SKM-1 (cell line): ENCODE measurements around the gene LUZP1.

Experiments used
- DNase-seq: peaks from one replicate; lab custom pipeline; 2025; ENCODE audit not compliant: unreplicated experiment; lab: John Stamatoyannopoulos, UW

The LUZP1 gene

GRCh38 chr1:23156940-23157339 is 11.7 kb downstream of the LUZP1 start:
- no peak for DNase-seq

- no peak for DNase-seq
These were observed 15.5 kb downstream of the LUZP1 start for GRCh38 chr1:23152966-23153684.

- no peak for DNase-seq
These were observed 17.9 kb downstream of the LUZP1 start for GRCh38 chr1:23150742-23151141.

- DNase-seq, result no peak
These were observed 18.5 kb downstream of the LUZP1 start for GRCh38 chr1:23150125-23150524.

- DNase-seq, result no peak
These were observed 19.5 kb downstream of the LUZP1 start for GRCh38 chr1:23149114-23149513.

GRCh38 chr1:23148084-23148483 is 20.6 kb downstream of the LUZP1 start:
- DNase-seq, result no peak

- no peak for DNase-seq
These were observed 27.6 kb downstream of the LUZP1 start for GRCh38 chr1:23140940-23141596.

GRCh38 chr1:23135268-23135667 is 33.4 kb downstream of the LUZP1 start:
- no peak for DNase-seq

GRCh38 chr1:23134055-23134454 is 34.6 kb downstream of the LUZP1 start:
- DNase-seq, result no peak

- DNase-seq, result no peak
These were observed 35.1 kb downstream of the LUZP1 start for GRCh38 chr1:23133587-23133986.

- no peak for DNase-seq
These were observed 36.6 kb downstream of the LUZP1 start for GRCh38 chr1:23132033-23132432.

- DNase-seq, result no peak
These were observed 38.8 kb downstream of the LUZP1 start for GRCh38 chr1:23129846-23130245.

GRCh38 chr1:23126801-23127200 is 41.9 kb downstream of the LUZP1 start:
- no peak for DNase-seq

- DNase-seq, result no peak
These were observed 42.5 kb downstream of the LUZP1 start for GRCh38 chr1:23126200-23126599.

GRCh38 chr1:23125489-23125888 is 43.2 kb downstream of the LUZP1 start:
- DNase-seq, result no peak

GRCh38 chr1:23124259-23125026 is 44.2 kb downstream of the LUZP1 start:
- no peak for DNase-seq

- no peak for DNase-seq
These were observed 45.1 kb downstream of the LUZP1 start for GRCh38 chr1:23123528-23123927.

GRCh38 chr1:23122796-23123195 is 45.9 kb downstream of the LUZP1 start:
- no peak for DNase-seq

GRCh38 chr1:23122023-23122748 is 46.5 kb downstream of the LUZP1 start:
- DNase-seq, result no peak

- DNase-seq, result no peak
These were observed 48.3 kb downstream of the LUZP1 start for GRCh38 chr1:23120383-23120782.
